Activated CD8-positive, alpha-beta T cell treated with anti-CD3 and anti-CD28 coated beads for 36 hours (primary cell): ENCODE data around the gene CCDC87. TPM values are rescaled to one million over a fixed set of nuclear protein-coding genes. Genes with fewer than 3 reads are reported as not detected.
"Not testable (repeated sequence)": the region's sequence is repeated elsewhere in the genome, so short reads cannot be mapped to it uniquely, and the experiment has no call there.

Source experiments
- ATAC-seq: fragments of 200-7000 bp; cut with Tn5 transposase; one replicate; pipeline ENCODE4 v1.10.0; 2021; ENCODE audit warnings: mild to moderate bottlenecking, moderate library complexity
- CTCF ChIA-PET: fragments of 350-600 bp; sonication (Branson Sonifier 250); formaldehyde crosslinking; loops from one replicate; lab custom pipeline; 2021; ENCODE audit warnings: antibody characterized with exemption; lab: Charles Lee
- POLR2A ChIA-PET: fragments of 350-600 bp; sonication (Branson Sonifier 250); formaldehyde crosslinking; loops from one replicate; lab custom pipeline; 2021; ENCODE audit warnings: antibody characterized with exemption; lab: Charles Lee
- DNase-seq: peaks from one replicate; pipeline ENCODE4 v3.0.0-alpha.2; 2020
- H3K27ac Mint-ChIP-seq: one replicate; pipeline ENCODE4 v1.8.0; 2021; ENCODE audit warnings: mild to moderate bottlenecking, mixed read lengths
- H3K27me3 Mint-ChIP-seq: one replicate; pipeline ENCODE4 v1.8.0; 2021; ENCODE audit warnings: mixed read lengths
- H3K36me3 Mint-ChIP-seq: one replicate; pipeline ENCODE4 v1.8.0; 2021; ENCODE audit warnings: low read depth, mixed read lengths
- H3K4me1 Mint-ChIP-seq: one replicate; pipeline ENCODE4 v1.8.0; 2021; ENCODE audit warnings: low read depth, mixed read lengths
- H3K4me3 Mint-ChIP-seq: one replicate; pipeline ENCODE4 v1.8.0; 2021; ENCODE audit warnings: mild to moderate bottlenecking, moderate library complexity, mixed read lengths
- H3K9me3 Mint-ChIP-seq: one replicate; pipeline ENCODE4 v1.8.0; 2021; ENCODE audit warnings: mixed read lengths
- intact Hi-C: fragments of 100-400 bp; cut with micrococcal nuclease; formaldehyde crosslinking; loops from one replicate; pipeline ENCODE4 v1.10.0; 2022
- total RNA-seq, 2 experiments: library from RNA; stranded (reverse); gene quantifications; one replicate each; pipeline ENCODE4 v1.2.3, GENCODE V29; 2021
- TF ChIP-seq, protein P1 (sequence below): fragments of 200-600 bp; IDR thresholded peaks from one replicate; pipeline ENCODE4 v1.8.0; 2022; ENCODE audit warnings: antibody characterized with exemption, mild to moderate bottlenecking

Gene CCDC87
- under 1 TPM; 0.14 to 0.27 TPM for total RNA-seq

GRCh38 chr11:66592457-66593302, at the start of gene CCDC87, which contains the start of gene CCS:
TSS of gene CCDC87 (minus strand) at chr11:66593063. CDS start at chr11:66593015, 48 bp downstream.
TSS of gene CCS (plus strand) at chr11:66593185. CDS start at chr11:66593262, 77 bp downstream.
- ChIA-PET POLR2A (interaction anchor here (1.0 to 3.0 kb wide), 5 partner anchors 23 to 85 kb away, joined by 5 to 14 read pairs (median 10); partner anchors contain the start of genes RBM14 and RBM4B), CTCF (interaction anchor here (0.8 to 5.8 kb wide), 19 partner anchors 8 to 250 kb away, joined by 3 to 67 read pairs (median 5); partner anchors contain the start of genes CTSF, RBM4, RBM4B and ZDHHC24)
- peak within 1 kb of the TSS; percentile 99 for H3K4me3 Mint-ChIP-seq
- H3K4me1 Mint-ChIP-seq = peaks cover 24% of the 10 kb centered on the region
- no peaks in the 10 kb centered on the region for H3K27me3 Mint-ChIP-seq
- peak within 1 kb of the TSS; percentile 97 for H3K27ac Mint-ChIP-seq
- no peaks in the 10 kb centered on the region for H3K9me3 Mint-ChIP-seq
- TF ChIP-seq, protein P1, sequence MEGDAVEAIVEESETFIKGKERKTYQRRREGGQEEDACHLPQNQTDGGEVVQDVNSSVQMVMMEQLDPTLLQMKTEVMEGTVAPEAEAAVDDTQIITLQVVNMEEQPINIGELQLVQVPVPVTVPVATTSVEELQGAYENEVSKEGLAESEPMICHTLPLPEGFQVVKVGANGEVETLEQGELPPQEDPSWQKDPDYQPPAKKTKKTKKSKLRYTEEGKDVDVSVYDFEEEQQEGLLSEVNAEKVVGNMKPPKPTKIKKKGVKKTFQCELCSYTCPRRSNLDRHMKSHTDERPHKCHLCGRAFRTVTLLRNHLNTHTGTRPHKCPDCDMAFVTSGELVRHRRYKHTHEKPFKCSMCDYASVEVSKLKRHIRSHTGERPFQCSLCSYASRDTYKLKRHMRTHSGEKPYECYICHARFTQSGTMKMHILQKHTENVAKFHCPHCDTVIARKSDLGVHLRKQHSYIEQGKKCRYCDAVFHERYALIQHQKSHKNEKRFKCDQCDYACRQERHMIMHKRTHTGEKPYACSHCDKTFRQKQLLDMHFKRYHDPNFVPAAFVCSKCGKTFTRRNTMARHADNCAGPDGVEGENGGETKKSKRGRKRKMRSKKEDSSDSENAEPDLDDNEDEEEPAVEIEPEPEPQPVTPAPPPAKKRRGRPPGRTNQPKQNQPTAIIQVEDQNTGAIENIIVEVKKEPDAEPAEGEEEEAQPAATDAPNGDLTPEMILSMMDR = peak; percentile 75
- H3K36me3 Mint-ChIP-seq = no peaks in the 10 kb centered on the region
- intact Hi-C loops = loop anchor here (5.0 kb wide), 1 partner anchor 85 kb away; the partner anchor contains the start of gene RBM4B
- ATAC-seq (peak; percentile 98), DNase-seq (peak; percentile 99)

GRCh38 chr11:66641834-66642233, 49.0 kb upstream of the CCDC87 start:
- H3K27me3 Mint-ChIP-seq = no peaks in the 10 kb centered on the region
- peaks cover 92% of the 10 kb centered on the region for H3K36me3 Mint-ChIP-seq
- TF ChIP-seq, protein P1 = no peak
- intact Hi-C loops = no loop called here
- peak overlapping the region; percentile 83 for H3K4me3 Mint-ChIP-seq
- peak overlapping the region; percentile 98 for H3K27ac Mint-ChIP-seq
- H3K4me1 Mint-ChIP-seq = peaks cover 79% of the 10 kb centered on the region
- no peak for DNase-seq
- POLR2A ChIA-PET = interaction anchor here (0.9 to 27.4 kb wide), 4 partner anchors 6 to 29 kb away, joined by 3 to 558 read pairs (median 33); partner anchors contain the start of gene RBM14
- CTCF ChIA-PET = interaction anchor here (1.1 kb wide), 1 partner anchor 62 kb away, joined by 5 read pairs; no protein-coding TSS in a partner anchor
- no peaks in the 10 kb centered on the region for H3K9me3 Mint-ChIP-seq
- no peak for ATAC-seq

- not testable (repeated sequence) for DNase-seq, H3K27me3 Mint-ChIP-seq, ATAC-seq, H3K9me3 Mint-ChIP-seq
- CTCF ChIA-PET = interaction anchor here (0.7 to 4.3 kb wide), 4 partner anchors 9 to 38 kb away, joined by 3 to 29 read pairs (median 10); partner anchors contain the start of genes RBM14 and RBM4B
- H3K4me1 Mint-ChIP-seq = peaks cover 63% of the 10 kb centered on the region
- peaks cover 78% of the 10 kb centered on the region for H3K36me3 Mint-ChIP-seq
- intact Hi-C loops = loop anchor here (2.0 to 5.0 kb wide), 2 partner anchors 21 to 37 kb away; partner anchors contain the start of gene RBM4B
- H3K27ac Mint-ChIP-seq = peak overlapping the region; percentile 98
- POLR2A ChIA-PET = interaction anchor here (1.4 to 27.4 kb wide), 9 partner anchors 8 to 91 kb away, joined by 3 to 558 read pairs (median 9); partner anchors contain the start of genes RBM14 and RBM4B
- H3K4me3 Mint-ChIP-seq = peak overlapping the region; percentile 83
Observed at GRCh38 chr11:66639814-66640340, 47.0 kb upstream of the CCDC87 start.

DNA sequence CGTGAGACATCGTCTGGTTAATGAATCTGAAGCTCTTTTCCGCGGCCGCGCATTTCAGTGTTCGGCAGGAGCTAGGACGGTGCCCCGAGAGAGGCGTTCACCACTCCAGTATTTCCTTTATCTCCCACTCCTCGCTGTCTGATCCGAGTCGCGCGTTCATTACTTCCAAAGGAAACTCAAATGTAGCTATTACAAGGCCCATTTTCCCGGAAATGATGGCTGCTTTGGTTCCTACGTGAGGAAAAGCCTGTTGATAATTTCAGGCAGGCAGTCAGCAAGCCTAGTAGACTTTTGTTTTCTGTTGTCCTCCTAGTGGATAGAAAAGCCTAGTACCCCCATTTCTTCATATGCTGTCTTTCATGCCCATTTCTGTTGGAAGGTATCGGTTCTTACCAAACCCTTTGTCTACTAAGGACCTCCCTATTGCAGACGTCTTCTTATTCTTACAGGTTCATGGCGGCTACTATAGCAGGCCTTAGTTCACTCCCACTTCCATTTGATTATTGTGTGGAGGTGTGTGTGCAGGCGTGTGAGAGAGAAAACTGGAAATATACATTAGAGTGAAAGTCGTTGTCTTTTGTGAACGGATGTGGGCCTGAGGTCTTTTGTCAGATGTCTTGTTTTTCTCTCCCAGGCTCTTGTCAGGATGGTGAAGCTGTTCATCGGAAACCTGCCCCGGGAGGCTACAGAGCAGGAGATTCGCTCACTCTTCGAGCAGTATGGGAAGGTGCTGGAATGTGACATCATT, 46.4 kb upstream of the CCDC87 start:
- peaks cover 2% of the 10 kb centered on the region for H3K9me3 Mint-ChIP-seq
- H3K4me1 Mint-ChIP-seq = peaks cover 63% of the 10 kb centered on the region
- H3K36me3 Mint-ChIP-seq = peaks cover 77% of the 10 kb centered on the region
- ChIA-PET POLR2A (interaction anchor here (0.8 to 27.4 kb wide), 12 partner anchors 9 to 109 kb away, joined by 3 to 558 read pairs (median 8); partner anchors contain the start of genes ACTN3, RBM14, RBM4B and ZDHHC24), CTCF (interaction anchor here (0.6 to 4.3 kb wide), 9 partner anchors 9 to 49 kb away, joined by 3 to 29 read pairs (median 4); partner anchors contain the start of genes CCDC87, CCS, RBM14 and RBM4B)
- DNase-seq (peak; percentile 37), ATAC-seq (no peak)
- peak overlapping the region; percentile 98 for H3K27ac Mint-ChIP-seq
- TF ChIP-seq, protein P1 = peak; percentile 15
- intact Hi-C loops = loop anchor here (2.0 to 5.0 kb wide), 2 partner anchors 20 to 38 kb away; partner anchors contain the start of gene RBM4B
- H3K27me3 Mint-ChIP-seq = no peaks in the 10 kb centered on the region
- peak overlapping the region; percentile 83 for H3K4me3 Mint-ChIP-seq
